ENCODE data around the gene AFAP1.

DNA sequence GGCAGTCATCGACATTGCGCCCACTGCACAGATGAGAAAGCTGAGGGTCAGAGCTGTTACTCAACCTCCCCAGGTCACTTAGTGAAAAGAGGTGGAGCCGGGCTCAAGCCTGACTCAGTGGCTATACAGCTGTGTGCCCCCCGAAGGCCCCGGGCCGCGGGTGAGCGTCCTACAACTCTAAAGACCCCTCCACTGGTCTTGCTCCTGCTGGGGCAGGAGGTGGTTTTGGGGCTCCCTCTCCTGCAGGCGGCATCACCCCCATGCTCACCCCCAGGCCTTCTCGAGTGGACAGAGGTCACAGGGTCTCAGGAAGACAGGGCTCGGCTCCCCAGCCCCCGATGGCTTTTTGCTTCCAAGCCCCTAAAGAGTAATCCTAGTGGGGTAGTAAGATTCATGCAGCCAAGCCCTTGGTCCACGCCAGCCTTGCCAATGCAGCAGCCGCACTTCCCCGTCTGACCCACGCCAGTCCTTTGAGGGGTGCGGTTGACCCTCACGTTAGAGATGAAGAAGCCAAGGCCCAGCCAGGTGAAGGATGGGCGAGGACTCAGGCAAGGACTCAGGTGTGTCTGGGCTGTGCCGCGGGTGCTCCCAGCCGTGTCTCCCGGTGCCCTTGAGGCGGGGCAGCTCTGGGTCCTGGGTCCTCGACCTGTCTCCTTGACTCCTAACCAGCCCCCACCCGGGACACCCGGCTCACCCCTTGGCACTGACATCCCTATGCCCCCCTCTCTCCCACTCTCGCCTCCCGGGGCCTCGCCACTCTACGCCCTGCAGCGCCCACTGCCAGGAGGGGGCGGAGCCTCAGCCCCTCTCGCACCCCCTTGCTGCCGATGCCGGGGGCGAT is 200.4 kb downstream of the AFAP1 start:
- TF ChIP-seq, protein P1, sequence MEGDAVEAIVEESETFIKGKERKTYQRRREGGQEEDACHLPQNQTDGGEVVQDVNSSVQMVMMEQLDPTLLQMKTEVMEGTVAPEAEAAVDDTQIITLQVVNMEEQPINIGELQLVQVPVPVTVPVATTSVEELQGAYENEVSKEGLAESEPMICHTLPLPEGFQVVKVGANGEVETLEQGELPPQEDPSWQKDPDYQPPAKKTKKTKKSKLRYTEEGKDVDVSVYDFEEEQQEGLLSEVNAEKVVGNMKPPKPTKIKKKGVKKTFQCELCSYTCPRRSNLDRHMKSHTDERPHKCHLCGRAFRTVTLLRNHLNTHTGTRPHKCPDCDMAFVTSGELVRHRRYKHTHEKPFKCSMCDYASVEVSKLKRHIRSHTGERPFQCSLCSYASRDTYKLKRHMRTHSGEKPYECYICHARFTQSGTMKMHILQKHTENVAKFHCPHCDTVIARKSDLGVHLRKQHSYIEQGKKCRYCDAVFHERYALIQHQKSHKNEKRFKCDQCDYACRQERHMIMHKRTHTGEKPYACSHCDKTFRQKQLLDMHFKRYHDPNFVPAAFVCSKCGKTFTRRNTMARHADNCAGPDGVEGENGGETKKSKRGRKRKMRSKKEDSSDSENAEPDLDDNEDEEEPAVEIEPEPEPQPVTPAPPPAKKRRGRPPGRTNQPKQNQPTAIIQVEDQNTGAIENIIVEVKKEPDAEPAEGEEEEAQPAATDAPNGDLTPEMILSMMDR (IDR thresholded peaks at IDR 0.05): no peak
- TF ChIP-seq POLR2A (IDR thresholded peaks at IDR 0.05): no peak

Data from esophagus squamous epithelium (tissue), 4 donors.